CD4-positive, alpha-beta T cell treated with Interleukin-17A for 1 hour (primary cell): Measurements from ENCODE around the gene GREB1.
A peak's percentile ranks its signal among the peaks of the same experiment; 100 is the strongest.

Experiments used
- DNase-seq: peaks from one replicate; pipeline ENCODE4 v3.0.0-alpha.2; 2020

GREB1 gene

DNA sequence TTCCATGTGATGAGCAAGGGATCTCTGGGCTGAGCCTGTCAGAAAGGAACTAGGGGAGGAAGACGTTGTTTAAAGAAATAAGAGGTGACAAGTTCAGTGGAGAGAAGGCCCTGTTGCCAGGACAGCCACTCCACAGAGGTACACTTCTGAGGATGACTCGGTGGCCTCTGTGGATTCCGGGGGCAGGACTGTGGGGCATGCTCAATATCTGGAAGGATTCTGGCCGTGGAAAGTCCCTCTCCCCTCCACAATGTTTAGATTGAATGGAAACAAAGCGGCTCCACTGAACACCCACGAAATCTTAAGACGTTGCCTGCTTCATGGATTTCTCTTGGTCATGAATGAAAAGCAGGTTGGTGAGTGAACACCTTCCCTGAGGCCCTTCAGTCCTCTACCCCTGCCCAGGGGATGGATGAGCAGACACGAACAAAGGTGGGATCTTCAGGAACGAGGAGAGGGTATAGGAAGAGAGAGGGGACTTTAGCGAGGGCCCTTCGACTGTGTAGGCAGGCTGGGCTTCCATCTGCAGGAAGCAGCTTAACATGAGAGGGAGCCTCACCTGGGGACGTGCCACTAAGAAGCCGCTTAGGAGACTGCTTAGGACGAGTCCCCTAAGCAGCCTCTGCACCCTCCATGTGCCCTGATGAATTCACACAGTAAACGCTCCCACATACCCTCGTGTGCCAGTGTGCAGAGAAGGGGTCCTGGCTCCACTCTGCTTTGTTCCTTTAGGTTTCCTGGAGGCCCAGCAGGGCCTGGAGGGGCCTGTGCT is 134.2 kb downstream of the GREB1 start:
- no peak for DNase-seq

DNA sequence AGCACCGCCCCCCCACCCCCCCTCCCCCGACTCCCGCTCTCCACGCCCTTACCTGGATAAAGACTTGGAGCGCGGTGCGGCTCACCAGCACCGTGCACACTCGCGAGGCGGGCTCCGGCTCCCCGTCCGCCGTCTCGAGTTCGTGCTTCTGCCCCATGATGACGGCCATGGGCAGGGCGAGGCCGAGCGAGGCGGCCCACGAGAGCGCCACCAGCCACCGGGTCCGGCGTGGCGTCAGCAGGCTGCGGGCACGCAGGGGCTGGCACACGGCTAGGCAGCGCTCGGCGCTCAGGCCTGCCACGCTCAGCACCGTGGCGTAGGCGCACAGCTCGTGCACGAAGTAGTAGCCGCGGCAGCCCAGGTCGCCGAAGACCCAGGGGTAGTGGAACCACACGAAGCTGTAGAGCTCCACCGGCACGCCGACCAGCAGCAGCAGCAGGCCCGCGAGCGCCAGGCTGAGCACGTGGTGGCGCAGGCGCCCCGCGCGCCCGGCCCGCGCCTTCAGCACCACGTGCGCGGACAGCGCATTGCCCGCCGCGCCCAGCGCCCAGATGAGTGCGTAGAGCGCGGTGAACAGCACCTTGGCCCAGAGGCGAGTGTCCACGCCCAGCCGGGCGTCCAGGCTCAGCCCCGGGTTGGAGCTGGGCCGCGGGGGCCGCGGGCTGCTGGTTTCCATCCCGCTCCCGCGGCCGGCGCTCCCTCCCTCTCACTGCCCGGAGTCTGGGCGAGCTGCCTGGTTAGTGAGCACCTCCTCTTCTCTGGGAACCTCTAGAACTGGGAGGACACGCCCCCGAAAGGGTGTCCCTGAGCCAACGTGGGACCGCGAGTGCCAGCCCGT is 135.8 kb downstream of the GREB1 start, which contains the start of gene NTSR2:
Gene NTSR2 (minus strand): TSS at position 742 of the 838 bp plus-strand sequence. CDS start 66 bp downstream, at position 676.
- DNase-seq = no peak

DNA sequence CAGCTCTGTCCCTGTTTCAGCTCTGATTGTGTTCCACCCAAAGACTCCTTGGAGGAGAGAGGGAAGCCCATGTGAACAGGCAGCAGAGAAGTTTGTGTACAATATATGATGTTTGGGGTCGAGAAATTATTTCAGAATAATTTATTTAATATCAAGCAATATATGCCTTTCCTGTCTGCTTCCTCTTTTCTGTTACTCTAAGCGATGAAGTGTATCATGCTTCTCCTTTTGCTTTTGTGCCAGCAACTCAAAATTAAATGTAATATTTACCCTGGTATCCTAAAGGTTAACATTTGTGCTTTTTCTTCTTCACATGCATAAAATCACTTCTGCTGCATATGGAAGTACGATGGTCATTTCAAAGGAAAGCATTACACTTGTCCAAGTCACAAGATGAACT is 138.6 kb downstream of the GREB1 start:
- no peak for DNase-seq

DNA sequence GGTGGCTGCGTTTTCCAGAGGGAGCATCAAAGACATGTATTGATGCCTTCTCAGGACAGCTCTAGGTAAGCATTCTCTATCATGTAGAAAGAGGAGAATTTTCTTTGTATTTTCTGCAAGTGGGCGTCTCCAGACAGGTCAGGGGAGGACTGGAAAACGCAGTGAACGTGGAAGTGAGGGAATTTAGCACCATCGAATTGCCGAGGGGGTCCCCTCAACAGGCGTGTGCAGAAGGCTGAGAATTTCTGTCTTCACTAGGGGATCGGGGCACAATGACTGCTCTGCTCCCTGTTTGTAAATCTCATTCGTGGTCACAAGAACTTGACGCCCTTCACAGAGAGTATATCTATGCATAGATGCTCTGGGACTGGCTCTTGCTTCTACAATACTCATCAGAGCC is 141.1 kb downstream of the GREB1 start:
- no peak for DNase-seq

DNA sequence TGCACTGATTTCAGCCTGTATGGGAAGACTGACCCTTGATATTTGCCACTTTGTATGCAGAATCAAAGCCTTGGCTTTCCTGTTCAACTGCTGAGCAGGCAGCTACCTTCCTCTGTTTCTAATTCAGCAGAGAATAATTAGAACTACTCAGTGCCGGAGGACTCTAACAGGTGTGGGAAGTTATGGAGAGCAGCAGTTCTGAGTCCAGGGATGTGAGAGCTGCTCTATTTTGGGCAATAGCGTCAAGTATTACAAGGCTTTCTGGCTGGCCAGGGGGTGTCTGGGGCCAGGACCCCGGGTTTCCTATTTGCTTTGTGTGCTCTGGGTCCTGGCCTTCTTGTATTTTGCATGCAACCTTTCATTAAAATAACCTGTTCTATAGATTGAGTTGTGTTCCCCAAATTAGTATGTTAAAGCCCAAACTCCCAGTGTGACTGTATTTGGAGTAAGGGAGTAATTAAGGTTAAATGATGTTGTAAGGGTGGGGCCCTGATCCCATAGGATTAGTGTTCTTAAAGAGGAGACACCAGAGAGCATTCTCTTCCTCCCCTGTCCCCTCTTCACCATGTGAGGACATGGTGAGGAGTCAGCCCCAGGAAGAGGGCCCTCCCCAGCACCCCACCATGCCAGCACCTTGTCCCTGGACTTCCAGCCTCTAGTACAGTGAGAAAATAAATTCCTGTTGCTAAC is 141.7 kb downstream of the GREB1 start:
- DNase-seq = no peak

DNA sequence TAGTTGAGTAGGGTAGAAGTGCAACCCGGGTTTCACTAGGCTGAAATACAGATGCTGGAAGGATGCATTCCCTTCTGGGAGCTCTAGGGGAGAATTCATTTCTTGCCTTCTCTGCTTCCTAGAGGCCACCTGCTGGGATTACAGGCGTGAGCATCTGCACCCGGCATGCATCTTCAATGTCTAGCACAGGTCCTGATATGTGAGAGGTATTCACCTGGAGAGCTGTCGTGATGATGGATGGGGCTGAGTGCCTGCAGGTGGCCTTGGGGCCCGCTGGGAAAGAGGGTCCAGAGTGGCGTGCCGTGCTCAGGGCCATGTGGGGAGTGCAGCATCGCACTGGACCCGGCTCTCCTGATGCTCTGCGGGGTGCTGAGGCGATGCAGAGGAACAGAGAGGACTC is 142.8 kb downstream of the GREB1 start:
- no peak for DNase-seq

DNA sequence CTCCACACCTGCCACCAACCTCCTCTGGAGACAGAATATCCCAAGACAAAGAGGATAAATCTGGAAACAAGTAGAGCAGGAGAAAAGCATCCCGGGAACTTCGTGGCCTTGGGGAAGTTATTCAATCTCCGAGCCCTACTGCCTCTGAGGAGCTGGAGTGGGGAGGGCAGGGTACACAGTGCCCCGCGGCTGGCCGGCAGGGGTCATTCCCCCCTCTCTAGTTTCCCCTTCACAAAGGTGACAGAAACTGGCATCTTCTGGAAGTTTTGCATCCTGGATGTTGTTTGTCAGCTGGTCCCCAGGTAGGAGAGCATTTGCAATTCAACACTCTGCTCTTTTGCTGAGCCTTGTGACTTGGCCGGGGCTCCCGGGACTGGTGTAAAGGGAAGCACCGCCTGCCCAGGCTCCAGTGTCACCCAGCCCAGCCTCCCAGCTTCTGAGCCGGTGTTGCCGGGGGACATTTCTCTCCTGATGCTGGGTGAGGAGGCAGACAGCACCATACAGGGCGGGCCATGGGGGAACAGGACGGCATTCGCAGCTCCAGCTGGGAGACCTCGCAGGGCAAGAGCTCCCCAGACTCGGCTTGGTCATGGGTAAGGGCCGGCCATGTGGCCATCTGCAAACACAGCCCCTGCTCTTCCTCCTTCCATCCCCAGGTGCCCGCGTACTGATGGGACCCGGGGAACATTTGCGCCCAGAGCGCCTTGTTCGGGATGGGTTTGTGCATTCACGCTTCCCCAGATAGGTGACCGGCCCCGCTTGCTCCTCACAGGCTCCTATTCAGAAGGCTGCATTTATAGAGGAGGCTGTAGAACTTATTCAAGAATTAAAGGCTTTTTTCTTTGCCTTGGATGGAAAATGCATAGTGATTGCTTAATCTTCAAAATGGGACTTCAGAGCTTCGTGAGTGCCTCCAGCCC is 143.6 kb downstream of the GREB1 start:
- no peak for DNase-seq

DNA sequence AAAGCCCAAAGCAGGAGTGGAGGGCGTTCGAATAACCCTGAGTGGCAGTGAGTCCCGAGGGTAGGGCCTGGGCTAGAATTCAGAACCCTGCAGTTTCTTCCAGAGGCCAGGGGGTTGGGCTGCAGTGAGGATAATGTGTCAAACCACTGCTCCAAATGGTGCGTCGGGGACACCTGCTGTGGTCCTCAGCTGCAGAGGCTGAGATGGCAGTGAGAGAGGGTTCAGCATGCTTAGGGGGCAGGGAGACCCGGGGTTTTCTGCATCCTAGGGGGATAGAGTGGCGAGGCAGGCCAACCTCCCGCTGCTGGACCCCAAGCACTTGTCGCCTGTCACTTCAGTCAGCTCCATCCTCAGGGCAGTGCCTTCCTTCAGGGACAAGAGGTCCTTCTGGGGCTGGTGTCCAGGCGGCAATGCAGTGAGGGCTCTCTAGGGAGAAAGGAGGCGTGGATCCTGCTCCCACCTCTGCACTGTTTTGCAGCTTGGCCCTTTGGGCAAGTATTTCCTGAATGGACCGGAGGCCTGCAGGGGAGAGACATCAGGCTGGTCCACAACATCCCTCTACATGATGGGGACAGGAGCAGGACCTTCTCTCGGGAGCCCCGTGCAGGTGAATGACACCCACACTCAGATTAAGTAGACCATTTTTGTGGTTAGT is 144.6 kb downstream of the GREB1 start:
- DNase-seq = no peak

DNA sequence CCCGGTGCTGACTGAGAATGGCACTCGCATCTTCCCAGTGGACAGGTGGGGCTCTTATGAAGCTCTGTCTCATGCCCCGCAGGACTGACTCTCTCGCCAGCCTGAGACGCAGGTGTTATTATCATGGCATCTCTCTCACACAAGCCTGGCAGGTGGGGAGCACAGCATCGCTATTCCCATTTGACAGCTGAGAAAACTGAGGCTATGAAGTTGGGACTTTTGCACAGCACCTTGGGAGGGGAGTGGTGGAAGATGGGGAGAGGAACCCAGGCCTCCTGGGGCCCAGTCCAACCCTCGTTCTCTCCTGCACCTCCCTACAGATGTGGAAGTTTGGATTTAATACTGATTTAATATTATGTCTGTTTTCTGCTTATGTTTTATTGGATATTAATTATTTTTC is 145.2 kb downstream of the GREB1 start:
- no peak for DNase-seq

DNA sequence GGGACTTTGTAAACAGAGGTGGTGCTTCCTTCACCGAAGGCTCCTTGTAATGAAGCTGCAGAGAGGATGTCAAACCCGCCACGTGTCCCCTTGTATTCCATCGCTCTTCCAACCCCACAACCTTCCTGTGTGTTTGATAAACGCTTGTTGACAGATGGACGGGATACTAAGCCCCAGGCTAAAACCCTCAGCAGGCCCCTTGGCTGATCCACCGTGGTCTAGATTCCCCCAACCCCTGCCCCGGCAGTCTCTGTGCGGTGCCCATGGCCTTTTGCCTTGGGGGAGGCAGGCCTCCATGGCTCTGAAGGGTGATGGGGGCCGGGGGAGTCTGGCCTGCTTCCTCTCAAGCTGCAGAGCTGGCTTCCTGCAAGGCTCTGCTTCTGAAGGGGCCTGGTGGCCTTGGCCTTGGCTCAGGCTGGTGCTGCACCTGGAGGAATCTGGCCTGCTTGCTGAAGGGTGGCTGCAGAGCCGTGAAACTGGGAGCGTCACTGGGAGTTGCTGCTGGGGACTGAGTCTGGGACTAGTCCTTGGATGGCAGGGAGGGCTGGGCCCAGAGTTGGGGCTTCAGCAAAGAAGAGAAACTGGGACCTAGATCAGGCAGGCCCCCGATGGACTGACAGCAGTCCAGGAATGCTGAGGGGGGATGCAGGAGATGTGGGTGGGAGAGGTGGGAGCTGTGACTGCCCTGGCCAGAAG is 145.8 kb downstream of the GREB1 start:
- DNase-seq = no peak

DNA sequence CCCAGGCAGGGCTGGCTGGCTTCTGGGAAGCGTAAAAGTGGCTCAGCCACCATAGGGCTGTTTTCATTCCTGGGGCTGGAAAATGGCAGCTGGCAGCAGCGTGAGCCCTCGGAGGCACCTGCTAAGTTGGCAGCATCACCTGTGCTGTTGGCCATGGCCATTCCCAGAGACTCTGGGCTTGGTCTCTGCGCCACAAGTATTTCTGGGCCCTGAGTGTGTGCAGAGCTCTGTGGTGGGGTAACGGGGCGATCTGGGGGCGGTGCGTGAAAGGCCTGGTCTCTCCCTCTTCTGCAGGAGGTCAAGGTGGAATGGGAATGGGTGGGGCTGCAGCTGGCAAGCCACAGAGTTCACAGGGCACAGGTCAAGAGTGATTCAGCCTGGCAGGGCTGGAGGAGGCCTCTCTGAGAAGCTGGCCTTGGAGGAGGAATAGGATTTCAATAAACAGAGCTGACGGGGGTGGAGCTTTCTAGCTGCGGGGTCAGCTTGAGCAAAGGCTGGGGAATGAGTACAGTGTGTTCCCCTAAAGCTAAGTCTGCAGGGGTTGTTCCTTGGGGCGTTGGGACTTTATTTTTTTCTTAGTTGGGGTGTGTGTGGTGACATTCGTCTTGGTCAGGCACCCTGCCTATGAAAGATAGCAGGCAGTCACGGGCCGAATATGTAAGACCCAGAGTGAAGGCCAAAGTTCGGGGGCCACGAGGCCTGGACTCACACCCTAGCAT is 146.5 kb downstream of the GREB1 start:
- no peak for DNase-seq

DNA sequence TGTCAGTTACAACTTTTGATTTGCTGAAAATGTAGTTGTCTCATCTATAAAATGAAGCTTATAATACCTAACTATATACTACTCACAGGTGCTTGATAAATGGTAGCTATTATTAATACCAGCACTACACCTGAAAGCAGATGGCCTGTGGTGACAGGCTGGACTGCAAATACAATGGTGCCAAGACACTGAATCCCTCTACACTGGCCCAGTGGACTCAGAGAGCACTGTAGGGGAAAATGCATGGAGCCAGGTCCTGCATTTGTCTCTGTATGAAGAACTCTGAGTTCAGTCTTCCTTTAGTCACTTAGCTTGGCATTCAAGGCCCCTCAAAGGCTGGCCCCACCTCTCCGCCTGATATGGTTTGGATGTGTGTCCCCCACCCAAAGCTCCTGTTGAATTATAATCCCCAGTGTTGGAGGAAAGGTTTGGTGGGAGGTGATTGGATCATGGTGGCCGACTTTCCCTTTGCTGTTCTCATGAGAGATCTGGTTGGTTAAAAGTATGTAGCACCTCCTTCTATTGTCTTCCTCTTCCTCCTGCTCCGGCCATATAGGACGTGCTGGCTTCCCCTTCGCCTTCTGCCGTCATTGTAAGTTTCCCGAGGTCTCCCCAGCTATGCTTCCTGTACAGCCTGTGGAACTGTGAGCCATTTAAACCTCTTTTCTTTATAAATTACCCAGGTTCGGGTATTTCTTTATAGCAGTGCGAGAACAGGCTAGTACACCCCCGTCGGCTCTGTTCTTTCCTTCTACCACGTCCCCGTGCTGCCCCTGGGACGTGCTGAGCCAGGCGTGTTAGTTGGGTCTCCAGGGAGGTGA is 147.3 kb downstream of the GREB1 start:
- DNase-seq = no peak

DNA sequence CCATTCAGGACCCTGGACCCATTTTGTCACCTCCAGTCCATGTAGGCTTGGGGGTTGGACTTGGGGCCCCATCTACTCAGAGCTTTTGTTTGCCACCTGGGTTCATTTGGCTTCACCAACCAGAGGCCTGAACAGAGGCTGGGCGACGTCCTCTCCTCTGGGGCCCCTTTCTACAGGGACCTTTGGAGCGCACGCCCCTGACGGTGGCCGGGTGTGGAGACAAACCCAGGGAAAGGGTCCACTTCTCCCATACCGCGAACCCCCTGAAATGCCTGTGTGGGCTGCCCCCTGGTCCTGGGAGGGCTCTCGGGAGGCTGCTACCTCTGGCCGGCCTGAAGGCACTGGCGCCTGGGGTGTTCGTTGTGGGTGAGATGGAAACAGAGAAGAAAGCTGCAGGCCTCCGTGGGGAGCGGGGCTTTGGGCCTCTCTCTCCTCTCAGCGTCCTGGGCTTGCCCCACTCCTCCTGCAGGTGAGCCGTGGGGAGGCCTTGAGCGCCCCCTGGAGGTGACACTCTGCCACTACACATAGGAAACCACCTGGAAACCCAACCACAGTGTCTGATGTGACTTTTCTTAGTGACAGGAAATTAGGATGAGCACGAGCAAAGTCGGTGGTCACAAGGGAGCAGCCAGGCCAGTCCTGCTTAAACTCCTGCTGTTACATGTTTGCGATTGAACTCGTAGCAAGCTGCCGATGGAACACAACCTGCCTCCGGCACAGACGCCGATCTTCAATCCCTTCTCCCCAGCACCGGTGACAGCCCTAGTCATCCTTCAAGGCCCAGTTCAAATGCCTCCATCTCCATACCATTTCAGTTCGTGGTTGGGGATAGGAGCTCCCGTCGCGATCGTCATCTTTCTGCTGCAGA is 148.1 kb downstream of the GREB1 start:
- peak; percentile 49 for DNase-seq

DNA sequence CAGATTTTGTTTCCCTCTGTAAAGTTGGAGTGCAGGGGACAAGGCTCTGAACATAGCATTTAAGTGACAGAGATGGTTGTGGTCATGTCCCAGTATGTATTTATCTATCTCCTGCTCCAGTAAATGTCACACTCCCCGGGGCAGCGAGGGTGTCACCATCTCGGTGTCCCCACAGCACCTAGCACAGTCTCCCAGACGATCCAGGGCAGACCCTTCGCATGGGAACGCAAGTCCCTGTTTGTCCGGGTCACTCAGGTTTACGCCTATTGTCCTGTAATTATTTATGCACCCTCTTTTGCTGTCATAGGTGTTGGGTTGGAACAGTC is 148.7 kb downstream of the GREB1 start:
- no peak for DNase-seq

DNA sequence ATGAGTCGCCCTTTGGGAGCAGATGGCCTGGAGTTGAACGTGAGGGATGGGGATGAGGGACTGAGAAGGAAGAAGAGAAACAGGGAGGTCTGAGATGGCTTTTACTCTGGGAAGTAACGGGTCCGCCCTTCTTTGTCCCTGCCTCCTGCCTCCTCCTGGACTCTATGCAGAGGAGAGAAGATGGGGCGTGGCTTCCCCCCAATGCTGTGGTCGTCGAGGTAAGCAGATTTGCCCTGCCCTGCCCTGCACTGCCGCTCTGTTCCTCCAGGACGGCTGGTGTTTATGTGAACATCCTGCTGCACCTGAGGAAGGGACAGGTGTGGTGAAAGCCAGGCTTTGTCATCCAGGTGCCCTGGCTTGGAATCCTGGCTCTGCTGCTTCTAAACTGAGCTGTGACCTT is 149.6 kb downstream of the GREB1 start:
- DNase-seq = no peak

DNA sequence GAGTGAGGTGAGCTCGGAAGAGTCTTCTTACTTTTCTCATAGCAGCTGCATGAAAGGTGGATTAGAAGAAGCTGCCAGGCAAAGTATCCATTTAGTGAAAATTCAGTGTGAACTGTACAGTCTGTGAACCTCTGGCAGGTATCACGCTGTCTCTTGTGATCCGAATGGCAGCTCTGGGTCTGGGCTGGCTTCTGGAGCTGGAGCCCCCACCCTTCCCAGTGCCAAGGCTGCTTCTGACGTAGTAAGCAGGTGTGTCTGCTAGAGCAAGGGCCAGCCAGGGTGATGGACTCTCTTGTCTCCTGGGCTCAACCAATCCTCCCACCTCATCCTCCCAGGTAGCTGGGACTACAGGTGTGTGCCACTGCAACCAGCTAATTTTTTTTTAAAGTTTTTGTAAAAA is 150.1 kb downstream of the GREB1 start:
- no peak for DNase-seq

DNA sequence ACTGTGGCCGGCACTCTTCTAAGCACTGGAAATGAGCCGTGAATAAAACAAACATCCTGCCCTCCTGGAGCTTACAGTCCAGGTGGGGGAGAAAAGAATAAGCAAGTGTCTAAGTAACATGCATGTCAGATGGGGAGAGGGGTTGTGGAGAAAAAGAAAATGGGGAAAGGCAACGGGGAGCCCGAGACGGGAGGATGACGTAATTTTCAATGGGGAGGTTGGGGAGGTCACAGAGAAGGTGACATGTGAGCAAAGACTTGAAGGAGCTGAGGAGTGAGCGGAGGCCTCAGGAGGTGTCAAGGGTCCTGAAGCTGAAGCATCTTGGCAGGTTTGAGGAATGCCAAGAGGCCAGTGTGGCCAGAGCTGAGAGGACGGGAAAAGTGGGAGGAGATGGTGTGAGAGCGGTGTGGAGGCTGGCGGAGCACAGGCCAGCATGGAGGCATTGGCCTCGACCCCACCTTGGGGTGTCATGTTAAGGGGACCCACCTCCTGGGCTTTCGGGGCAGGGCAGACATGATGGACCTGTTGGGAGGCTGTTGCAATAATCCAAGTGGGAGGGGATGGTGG is 151.1 kb downstream of the GREB1 start:
- no peak for DNase-seq

DNA sequence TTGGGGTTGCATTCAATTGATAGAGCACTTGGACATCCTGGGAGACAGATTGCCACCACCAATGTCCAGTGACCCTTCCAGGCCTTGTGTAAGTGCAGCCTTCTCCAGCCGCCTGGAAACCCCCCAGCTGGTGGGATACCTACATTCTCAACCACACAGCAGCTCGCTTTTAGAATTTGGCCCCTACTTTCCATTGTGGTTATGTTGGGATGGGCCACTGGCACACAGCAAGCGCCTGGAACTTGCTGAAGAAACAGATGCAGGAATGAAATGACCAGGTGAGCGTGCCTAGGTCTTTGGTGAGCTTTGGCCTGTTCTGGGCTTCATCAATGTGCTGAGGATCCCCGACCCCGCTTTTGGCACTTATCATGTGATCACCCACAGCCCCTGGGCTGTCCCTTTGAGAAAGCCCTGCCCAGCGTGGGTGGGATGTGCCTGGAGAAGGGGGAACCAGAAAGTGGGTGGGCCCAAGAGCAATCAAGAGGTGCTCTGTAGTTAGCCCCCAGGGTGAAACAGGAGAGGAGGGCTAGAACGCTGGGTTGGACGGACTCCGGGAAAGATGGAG is 152.1 kb downstream of the GREB1 start:
- no peak for DNase-seq
